Measurements from ENCODE around the gene SHANK1. TPM values are rescaled to one million over a fixed set of nuclear protein-coding genes. Genes with fewer than 3 reads are reported as not detected.
"Not testable (repeated sequence)": the region's sequence is repeated elsewhere in the genome, so short reads cannot be mapped to it uniquely, and the experiment has no call there.

The SHANK1 gene
- total and polyA plus RNA-seq, 9 donors, result 0.20 to 11.1 (median 2.5) TPM

- Histone ChIP-seq H3K4me3 (no peak overlapping the region), H3K36me3 (no peaks in the 10 kb centered on the region), H3K27ac (no peak overlapping the region), H3K27me3 (no peaks in the 10 kb centered on the region), H3K9me3 (no peaks in the 10 kb centered on the region), H3K4me1 (ENCODE audit: insufficient read depth) (no peaks in the 10 kb centered on the region)
- intact Hi-C loops (cut with DNase I), result no loop called here
- TF ChIP-seq POLR2A (IDR thresholded peaks at IDR 0.05) (no peak), EP300 (IDR thresholded peaks at IDR 0.05) (no peak), CTCF (IDR thresholded peaks at IDR 0.05) (no peak)
- WGBS, 3 donors, result 53 to 73% (median 67%) methylated on average over 4 of the region's 4 CpGs
- DNase-seq, result no peak
Measured at GRCh38 chr19:50759886-50760285, 40.3 kb upstream of the SHANK1 start.

- H3K4me1 ChIP-seq (ENCODE audit: insufficient read depth); DNase-seq; H3K27ac ChIP-seq; H3K36me3 ChIP-seq; intact Hi-C loops (cut with DNase I); H3K4me3 ChIP-seq; H3K9me3 ChIP-seq; H3K27me3 ChIP-seq: not testable (repeated sequence)
- 66 to 75% (median 68%) methylated on average over 13 to 18 of the region's 18 CpGs for WGBS, 3 donors
Measured at GRCh38 chr19:50759076-50759475, 39.5 kb upstream of the SHANK1 start.

- H3K27me3 ChIP-seq; H3K36me3 ChIP-seq; H3K27ac ChIP-seq; intact Hi-C loops (cut with DNase I); H3K4me3 ChIP-seq; H3K9me3 ChIP-seq; H3K4me1 ChIP-seq (ENCODE audit: insufficient read depth); DNase-seq: not testable (repeated sequence)
- 83 to 86% (median 84%) methylated on average over 3 of the region's 3 CpGs for WGBS, 3 donors
Measured at GRCh38 chr19:50757624-50758023, 38.0 kb upstream of the SHANK1 start.

GRCh38 chr19:50756244-50756643 is 36.6 kb upstream of the SHANK1 start:
- H3K27me3 ChIP-seq; H3K36me3 ChIP-seq; H3K9me3 ChIP-seq; H3K4me3 ChIP-seq; H3K4me1 ChIP-seq (ENCODE audit: insufficient read depth); DNase-seq; H3K27ac ChIP-seq; intact Hi-C loops (cut with DNase I): not testable (repeated sequence)
- WGBS, 3 donors, result 66 to 69% (median 68%) methylated on average over 8 of the region's 8 CpGs

GRCh38 chr19:50753879-50754278 is 34.3 kb upstream of the SHANK1 start:
- no peak for TF ChIP-seq POLR2A (IDR thresholded peaks at IDR 0.05)
- TF ChIP-seq CTCF (IDR thresholded peaks at IDR 0.05), result no peak
- no peak for TF ChIP-seq EP300 (IDR thresholded peaks at IDR 0.05)
- DNase-seq, result no peak
- WGBS, 3 donors, result 83 to 89% (median 85%) methylated on average over 4 of the region's 4 CpGs
- no peak overlapping the region for H3K27ac ChIP-seq
- intact Hi-C loops (cut with DNase I), result no loop called here
- no peaks in the 10 kb centered on the region for H3K4me1 ChIP-seq (ENCODE audit: insufficient read depth)
- H3K4me3 ChIP-seq, result no peak overlapping the region
- H3K36me3 ChIP-seq, result no peaks in the 10 kb centered on the region
- H3K27me3 ChIP-seq, result no peaks in the 10 kb centered on the region
- no peaks in the 10 kb centered on the region for H3K9me3 ChIP-seq

GRCh38 chr19:50750010-50750409 is 30.4 kb upstream of the SHANK1 start:
- Histone ChIP-seq H3K27me3 (no peaks in the 10 kb centered on the region), H3K27ac (no peak overlapping the region), H3K4me3 (no peak overlapping the region), H3K4me1 (ENCODE audit: insufficient read depth) (no peaks in the 10 kb centered on the region), H3K36me3 (no peaks in the 10 kb centered on the region), H3K9me3 (no peaks in the 10 kb centered on the region)
- 29 to 42% (median 33%) methylated on average over 15 of the region's 15 CpGs for WGBS, 3 donors
- intact Hi-C loops (cut with DNase I), result no loop called here
- no peak for DNase-seq
- TF ChIP-seq EP300 (IDR thresholded peaks at IDR 0.05) (no peak), POLR2A (IDR thresholded peaks at IDR 0.05) (no peak), CTCF (IDR thresholded peaks at IDR 0.05) (no peak)
